Testis (tissue), 3 donors: ENCODE data around the gene SIAH1. TPM values are rescaled to one million over a fixed set of nuclear protein-coding genes. Genes with fewer than 3 reads are reported as not detected.
"Not testable (repeated sequence)": the region's sequence is repeated elsewhere in the genome, so short reads cannot be mapped to it uniquely, and the experiment has no call there.

Experiments
- DNase-seq: peaks from one replicate; pipeline ENCODE4 v3.0.0-alpha.2; 2019
- H3K27ac ChIP-seq, 2 donors: fragments of 200-600 bp; sonication (generic); one replicate each; pipeline ENCODE4 v1.5.1; 2019
- H3K27me3 ChIP-seq: fragments of 200-600 bp; sonication (generic); one replicate; pipeline ENCODE4 v1.5.1; 2019
- H3K36me3 ChIP-seq: fragments of 200-600 bp; sonication (generic); one replicate; pipeline ENCODE4 v1.5.1; 2017; ENCODE audit warnings: low read depth; ENCODE audit errors: missing control alignments
- H3K4me1 ChIP-seq: fragments of 200-600 bp; sonication (generic); one replicate; pipeline ENCODE4 v1.5.1; 2019
- H3K4me3 ChIP-seq, 2 donors: fragments of 200-600 bp; sonication (generic); one replicate each; pipeline ENCODE4 v1.5.1; 2017 to 2019
- H3K9me3 ChIP-seq: fragments of 200-600 bp; sonication (generic); one replicate; pipeline ENCODE4 v1.5.1; 2017
- CTCF ChIP-seq, 3 experiments: fragments of 450-650 bp in 2 of 3; fragments of 200-600 bp in 1 of 3; sonication (generic) in 1 of 3; IDR thresholded peaks; one replicate each; pipeline ENCODE4 v1.5.1; 2016 to 2019; ENCODE audit warnings: antibody characterized with exemption in 3 of 3, mild to moderate bottlenecking in 2 of 3, moderate library complexity in 1 of 3
- POLR2A ChIP-seq: fragments of 450-650 bp; IDR thresholded peaks from one replicate; pipeline ENCODE4 v1.6.1; 2017; ENCODE audit warnings: antibody characterized with exemption, mild to moderate bottlenecking, moderate library complexity
- WGBS, 2 donors: methylation state at CpG; one replicate each; pipeline ENCODE4 v1.1.5; 2018; 5-methylcytosine and 5-hydroxymethylcytosine counted together
- intact Hi-C: fragments of 100-400 bp; cut with DNase I; formaldehyde crosslinking; loops from one replicate; pipeline ENCODE4 v1.15.1; 2023; ENCODE audit warnings: low total_unique reads
- polyA plus RNA-seq: library from polyadenylated mRNA; stranded (reverse); fragments of 350-450 nt; fragmentation: Illumina TruSeq; extraction: RNeasy Lipid Tissue Mini Kit (QIAGEN cat#74804); gene quantifications from one replicate; pipeline ENCODE4 v1.2.3, GENCODE V29; 2014; ENCODE audit warnings: low read depth, low replicate concordance; ENCODE audit not compliant: insufficient read depth
- total RNA-seq, 2 donors: library from RNA; depleted of rRNA; stranded (reverse); fragments of >200 nt; gene quantifications; one replicate each; pipeline ENCODE4 v1.2.3, GENCODE V29; 2016

SIAH1 gene
- total and polyA plus RNA-seq, 3 donors from 2014 or later = 48.2 to 60.3 (median 53.7) TPM

- WGBS, 2 donors = 78 to 79% methylated on average over 4 of the region's 4 CpGs
- Histone ChIP-seq H3K4me1 (no peaks in the 10 kb centered on the region), H3K4me3 (no peak overlapping the region), H3K27me3 (no peaks in the 10 kb centered on the region), H3K27ac (no peak overlapping the region), H3K36me3 (no peaks in the 10 kb centered on the region), H3K9me3 (no peaks in the 10 kb centered on the region)
- intact Hi-C loops = loop anchor here (10.0 kb wide), 1 partner anchor 268 kb away; no protein-coding TSS in a partner anchor
- no peak for DNase-seq
- no peak for TF ChIP-seq POLR2A
These were observed 28.4 kb downstream of the SIAH1 start for GRCh38 chr16:48356633-48357376.

- whole genome bisulfite sequencing, 2 donors = 80 to 89% methylated on average over 11 of the region's 11 CpGs
- H3K4me1 ChIP-seq = no peaks in the 10 kb centered on the region
- H3K9me3 ChIP-seq = no peaks in the 10 kb centered on the region
- H3K36me3 ChIP-seq = no peaks in the 10 kb centered on the region
- TF ChIP-seq CTCF (IDR thresholded peaks at IDR 0.05) (no peak), POLR2A (no peak)
- H3K4me3 ChIP-seq = no peak overlapping the region
- no peaks in the 10 kb centered on the region for H3K27me3 ChIP-seq
- intact Hi-C loops = loop anchor here (10.0 kb wide), 1 partner anchor 270 kb away; no protein-coding TSS in a partner anchor
- no peak for DNase-seq
- H3K27ac ChIP-seq = no peak overlapping the region
These were observed 30.0 kb downstream of the SIAH1 start for GRCh38 chr16:48354877-48355855.

GRCh38 chr16:48354385-48354784 lies 30.8 kb downstream of the SIAH1 start:
- not testable (repeated sequence) for H3K27me3 ChIP-seq, H3K9me3 ChIP-seq, H3K4me3 ChIP-seq, H3K36me3 ChIP-seq, H3K4me1 ChIP-seq, H3K27ac ChIP-seq, DNase-seq
- WGBS, 2 donors = 93 to 94% methylated on average over 5 of the region's 5 CpGs
- intact Hi-C loops = loop anchor here (10.0 kb wide), 1 partner anchor 270 kb away; no protein-coding TSS in a partner anchor

- H3K9me3 ChIP-seq = no peaks in the 10 kb centered on the region
- no peak overlapping the region for H3K27ac ChIP-seq
- no peaks in the 10 kb centered on the region for H3K36me3 ChIP-seq
- H3K4me1 ChIP-seq = no peaks in the 10 kb centered on the region
- H3K27me3 ChIP-seq = no peaks in the 10 kb centered on the region
- intact Hi-C loops = loop anchor here (10.0 kb wide), 1 partner anchor 271 kb away; no protein-coding TSS in a partner anchor
- TF ChIP-seq CTCF (IDR thresholded peaks at IDR 0.05) (peak; percentile 70 to 83 (median 81)), POLR2A (no peak)
- peak; percentile 70 for DNase-seq
- WGBS, 2 donors = 43 to 53% methylated on average over 7 of the region's 7 CpGs
- no peak overlapping the region for H3K4me3 ChIP-seq
These were observed 31.5 kb downstream of the SIAH1 start for GRCh38 chr16:48353565-48354163.

- no peaks in the 10 kb centered on the region for H3K9me3 ChIP-seq
- intact Hi-C loops = loop anchor here (10.0 kb wide), 1 partner anchor 272 kb away; no protein-coding TSS in a partner anchor
- no peak overlapping the region for H3K4me3 ChIP-seq
- no peak for DNase-seq
- no peaks in the 10 kb centered on the region for H3K4me1 ChIP-seq
- no peak for TF ChIP-seq CTCF (IDR thresholded peaks at IDR 0.05)
- no peak for TF ChIP-seq POLR2A
- no peaks in the 10 kb centered on the region for H3K36me3 ChIP-seq
- no peaks in the 10 kb centered on the region for H3K27me3 ChIP-seq
- WGBS, 2 donors = 77 to 82% methylated on average over 7 of the region's 7 CpGs
- H3K27ac ChIP-seq = no peak overlapping the region
These were observed 32.4 kb downstream of the SIAH1 start for GRCh38 chr16:48352648-48353390.
